K562 (cell line): ENCODE measurements around the gene MRPL55. TPM values are rescaled to one million over a fixed set of nuclear protein-coding genes. Genes with fewer than 3 reads are reported as not detected.

Source experiments
- ATAC-seq: fragments of 200-7000 bp; cut with Tn5 transposase; 3 replicates; pipeline ENCODE4 v1.9.1; 2020; ENCODE audit warnings: moderate library complexity
- BruUV-seq: library from RNA; stranded (reverse); fragments of 400-500 nt; replicated peaks from 2 replicates; lab custom pipeline; 2021; lab: Mats Ljungman, UMichigan
- CTCF ChIA-PET: fragments of 300-600 bp; formaldehyde crosslinking; extraction: SDS; loops from one replicate; lab custom pipeline; 2021; ENCODE audit warnings: low intra/inter-chr PET ratio; lab: Yijun Ruan, JAX
- POLR2A ChIA-PET: fragments of 300-600, 350-650 bp; sonication (Branson Sonifier 250); formaldehyde crosslinking; extraction: SDS; loops from one replicate; lab custom pipeline; 2021; ENCODE audit warnings: antibody characterized with exemption, inconsistent platforms; lab: Yijun Ruan, JAX
- DNase-seq, 4 experiments: peaks; one replicate each; pipeline versions ENCODE4 v3.0.0 to v3.0.0-alpha.2; 2011 to 2018; ENCODE audit warnings: low spot score in 3 of 4, mixed read lengths in 3 of 4; ENCODE audit errors: extremely low read depth in 1 of 4
- FAIRE-seq: peaks from 2 replicates; lab custom pipeline; 2011; peaks lifted over from hg19 to GRCh38; lab: Jason Lieb, UNC
- H2AFZ ChIP-seq: 2 replicates; pipeline ENCODE4 v1.6.0; 2011; ENCODE audit warnings: low read depth, low read length, control low read depth, inconsistent platforms
- H3K27ac ChIP-seq: fragments of 200-600 bp; 3 replicates; pipeline ENCODE4 v1.8.0; 2011; ENCODE audit warnings: low read depth, mild to moderate bottlenecking, control low read depth, inconsistent platforms, low read length, moderate library complexity, mixed read lengths; ENCODE audit errors: extremely low read depth
- H3K27me3 ChIP-seq, 2 experiments: fragments of 300-600 bp in 1 of 2; 2 replicates in 1 of 2; 3 replicates in 1 of 2; pipeline versions ENCODE4 v1.6.0 to v1.8.0; 2011; ENCODE audit warnings: inconsistent platforms in 2 of 2, low read length in 2 of 2, mild to moderate bottlenecking in 1 of 2, mixed read lengths in 1 of 2, moderate library complexity in 1 of 2; ENCODE audit not compliant: control insufficient read depth in 2 of 2, insufficient read depth in 2 of 2
- H3K36me3 ChIP-seq: fragments of 300-600 bp; 3 replicates; pipeline ENCODE4 v1.8.0; 2011; ENCODE audit warnings: mild to moderate bottlenecking, low read length, inconsistent platforms; ENCODE audit not compliant: control insufficient read depth, insufficient read depth
- H3K4me1 ChIP-seq, 2 experiments: fragments of 200-600 bp in 1 of 2; replicated peaks in 1 of 2; 2 replicates in 1 of 2; 3 replicates in 1 of 2; pipeline versions ENCODE4 v1.5.1 to v1.8.0; 2011; ENCODE audit warnings: inconsistent platforms in 2 of 2, low read length in 2 of 2, mild to moderate bottlenecking in 1 of 2, mixed read lengths in 1 of 2, moderate library complexity in 1 of 2; ENCODE audit not compliant: control insufficient read depth in 2 of 2, insufficient read depth in 2 of 2
- H3K4me2 ChIP-seq: 2 replicates; pipeline ENCODE4 v1.6.1; 2011; ENCODE audit warnings: low read length, control low read depth, inconsistent platforms, mixed read lengths; ENCODE audit not compliant: insufficient read depth
- H3K4me3 ChIP-seq: fragments of 200-600 bp; sonication (generic), shearing (Covaris generic); 2 replicates; pipeline ENCODE4 v1.5.1; 2016; ENCODE audit warnings: control low read depth, inconsistent platforms
- H3K79me2 ChIP-seq: fragments of 200-600 bp; 3 replicates; pipeline ENCODE4 v1.8.0; 2011; ENCODE audit warnings: low read length, inconsistent platforms; ENCODE audit not compliant: control insufficient read depth, insufficient read depth
- H3K9ac ChIP-seq, 2 experiments: 2 replicates each; pipeline versions ENCODE4 v1.6.0 to v1.6.1; 2011; ENCODE audit warnings: low read depth in 2 of 2, low read length in 2 of 2, control low read depth in 1 of 2, inconsistent platforms in 1 of 2, mild to moderate bottlenecking in 1 of 2, mixed read lengths in 1 of 2; ENCODE audit not compliant: insufficient read depth in 1 of 2
- H3K9me1 ChIP-seq: one replicate; pipeline ENCODE4 v1.6.0; 2011; ENCODE audit warnings: inconsistent platforms, mild to moderate bottlenecking, low read length, moderate library complexity; ENCODE audit not compliant: control insufficient read depth, insufficient read depth
- H3K9me3 ChIP-seq: replicated peaks from 2 replicates; pipeline ENCODE4 v1.5.1; 2011; ENCODE audit warnings: low read depth, low read length, inconsistent platforms; ENCODE audit not compliant: control insufficient read depth, insufficient read depth
- H4K20me1 ChIP-seq: replicated peaks from 2 replicates; pipeline ENCODE4 v1.6.1; 2011; ENCODE audit warnings: low read length, inconsistent platforms, mixed read lengths; ENCODE audit not compliant: control insufficient read depth, insufficient read depth
- CEBPB ChIP-seq: fragments of 450-650 bp; IDR thresholded peaks from 2 replicates; pipeline ENCODE4 v1.6.1; 2016; ENCODE audit warnings: missing genetic modification characterization, missing compliant biosample characterization
- CEBPG ChIP-seq, 3 experiments: fragments of 200-800 bp in 1 of 3; sonication (Bioruptor generic) in 1 of 3; sonication (generic) in 1 of 3; formaldehyde crosslinking in 1 of 3; IDR thresholded peaks in 2 of 3; conservative IDR thresholded peaks in 1 of 3; 2 replicates each; pipeline versions ENCODE4 v1.6.1 to v1.8.0; 2016 to 2022; ENCODE audit warnings: missing compliant biosample characterization in 2 of 3, missing genetic modification characterization in 2 of 3, mild to moderate bottlenecking in 1 of 3, missing genetic modification reagents in 1 of 3
- HLTF ChIP-seq: fragments of 450-650 bp; IDR thresholded peaks from 2 replicates; pipeline ENCODE4 v1.6.1; 2016
- HNRNPH1 ChIP-seq: fragments of 200-400 bp; formaldehyde crosslinking; optimal IDR thresholded peaks from 2 replicates; pipeline ENCODE3; 2017; ENCODE audit warnings: low read depth, mild to moderate bottlenecking, low read length, moderate library complexity
- MECOM ChIP-seq: fragments of 250-450 bp; sonication (Bioruptor Pico); IDR thresholded peaks from 2 replicates; pipeline ENCODE4 v1.8.0; 2022; ENCODE audit warnings: inconsistent platforms
- MTA3 ChIP-seq: fragments of 450-650 bp; formaldehyde crosslinking; IDR thresholded peaks from 2 replicates; pipeline ENCODE4 v1.6.1; 2017; ENCODE audit warnings: mild to moderate bottlenecking, borderline replicate concordance
- NCOA1 ChIP-seq: fragments of 450-650 bp; IDR thresholded peaks from 2 replicates; pipeline ENCODE4 v1.6.1; 2016; ENCODE audit warnings: low read depth
- NR2C1 ChIP-seq, 2 experiments: fragments of 450-650 bp; IDR thresholded peaks; 2 replicates each; pipeline ENCODE4 v1.6.1; 2017; ENCODE audit warnings: mild to moderate bottlenecking in 2 of 2, antibody characterized with exemption in 1 of 2, inconsistent platforms in 1 of 2, missing compliant biosample characterization in 1 of 2, missing genetic modification characterization in 1 of 2
- NR2C2 ChIP-seq, 2 experiments: fragments of 200-800 bp in 1 of 2; sonication (Bioruptor generic) in 1 of 2; sonication (generic) in 1 of 2; formaldehyde crosslinking in 1 of 2; IDR thresholded peaks; 2 replicates each; pipeline versions ENCODE4 v1.6.1 to v1.8.0; 2016 to 2022; ENCODE audit warnings: mild to moderate bottlenecking in 1 of 2, missing compliant biosample characterization in 1 of 2, missing genetic modification characterization in 1 of 2, missing genetic modification reagents in 1 of 2
- PHF21A ChIP-seq: fragments of 450-650 bp; IDR thresholded peaks from 2 replicates; pipeline ENCODE4 v1.6.1; 2017; ENCODE audit warnings: low read depth, borderline replicate concordance
- RBM14 ChIP-seq: fragments of 200-400 bp; formaldehyde crosslinking; IDR thresholded peaks from 2 replicates; pipeline ENCODE4 v1.6.1; 2018; ENCODE audit warnings: low read depth, mild to moderate bottlenecking, low read length, moderate library complexity, borderline replicate concordance; ENCODE audit not compliant: insufficient read depth
- SOX6 ChIP-seq: fragments of 450-650 bp; IDR thresholded peaks from 2 replicates; pipeline ENCODE4 v1.6.1; 2014; ENCODE audit warnings: mild to moderate bottlenecking
- TOE1 ChIP-seq, 2 experiments: fragments of 450-650 bp in 1 of 2; sonication (generic) in 1 of 2; formaldehyde crosslinking in 1 of 2; IDR thresholded peaks; 2 replicates each; pipeline versions ENCODE4 v1.7.1 to v1.8.0; 2016 to 2022; ENCODE audit warnings: borderline replicate concordance in 2 of 2, mild to moderate bottlenecking in 2 of 2, antibody characterized with exemption in 1 of 2, inconsistent platforms in 1 of 2, low read depth in 1 of 2, missing genetic modification reagents in 1 of 2, moderate library complexity in 1 of 2
- YY1 ChIP-seq, 3 experiments: IDR thresholded peaks; 2 replicates each; pipeline ENCODE4 v1.6.1; 2011; ENCODE audit warnings: low read length in 2 of 3, mild to moderate bottlenecking in 2 of 3, moderate library complexity in 2 of 3, borderline replicate concordance in 1 of 3, control low read depth in 1 of 3, low read depth in 1 of 3; ENCODE audit not compliant: insufficient read depth in 3 of 3, insufficient replicate concordance in 2 of 3, control insufficient read depth in 1 of 3, insufficient read length in 1 of 3; ENCODE audit errors: extremely low read depth in 1 of 3
- ZNF239 ChIP-seq: fragments of 250-450 bp; sonication (Bioruptor Pico); IDR thresholded peaks from 2 replicates; pipeline ENCODE4 v1.4.0; 2020; ENCODE audit warnings: mild to moderate bottlenecking
- ZNF24 ChIP-seq: fragments of 450-650 bp; IDR thresholded peaks from 2 replicates; pipeline ENCODE4 v1.6.1; 2016
- ZNF444 ChIP-seq: fragments of 250-450 bp; sonication (Bioruptor Pico); IDR thresholded peaks from 2 replicates; pipeline ENCODE4 v1.4.0; 2020; ENCODE audit warnings: mild to moderate bottlenecking, moderate library complexity
- ZNF507 ChIP-seq: conservative IDR thresholded peaks from 2 replicates; pipeline ENCODE4 v1.6.1; 2017; ENCODE audit warnings: missing genetic modification characterization, missing compliant biosample characterization
- ZNF561 ChIP-seq: fragments of 450-650 bp; formaldehyde crosslinking; conservative IDR thresholded peaks from 2 replicates; pipeline ENCODE4 v1.4.0; 2020; ENCODE audit warnings: mild to moderate bottlenecking, moderate library complexity
- WGBS: fragments of 100-300 bp; shearing (Covaris generic); methylation state at CpG from one replicate; pipeline ENCODE4 v1.1.6; 2016; ENCODE audit warnings: low coverage, mixed read lengths; ENCODE audit not compliant: insufficient coverage; ENCODE audit errors: missing lambda C conversion rate; 5-methylcytosine and 5-hydroxymethylcytosine counted together
- in situ Hi-C: fragments of 300-500 bp; cut with MboI; formaldehyde crosslinking; loops from 4 replicates; pipeline ENCODE4 v1.15.0; 2018; ENCODE audit warnings: inconsistent platforms, mixed read lengths
- intact Hi-C: fragments of 100-400 bp; cut with micrococcal nuclease; formaldehyde crosslinking; loops from 2 replicates; pipeline ENCODE4 v1.14.2; 2022
- polyA plus RNA-seq, 8 experiments: library from polyadenylated mRNA; depleted of rRNA in 4 of 8; stranded (reverse) in 5 of 8; unstranded in 3 of 8; fragments of >200 nt; fragmentation: Nextera tagmentation in 2 of 8; fragmentation: Illumina TruSeq in 1 of 8; extraction: Ambion mirVana in 2 of 8; extraction: Trizol in 1 of 8; gene quantifications; 2 replicates each; pipeline versions ENCODE4 v1.2.1 to v1.2.3, GENCODE V29; 2011 to 2014; ENCODE audit warnings: inconsistent platforms in 1 of 8, missing spikeins in 1 of 8
- total RNA-seq, 7 experiments: library from RNA; depleted of rRNA in 6 of 7; stranded (reverse); fragments of >200 nt in 6 of 7; fragmentation: Illumina TruSeq in 2 of 7; extraction: Trizol in 2 of 7; gene quantifications; 2 replicates each; pipeline versions ENCODE4 v1.2.1 to v1.2.3, GENCODE V29; 2011 to 2021; ENCODE audit warnings: low replicate concordance in 1 of 7
- TF ChIP-seq, protein P1 (sequence below), 2 experiments: fragments of 450-650 bp; IDR thresholded peaks; 2 replicates each; pipeline ENCODE4 v1.6.1; 2016

Gene MRPL55
- total and polyA plus RNA-seq, 9 of the 15 experiments (the other 6 are each of a cell fraction or from before 2014, with no cell fraction given): 34.9 to 228 (median 81.0) TPM

DNA sequence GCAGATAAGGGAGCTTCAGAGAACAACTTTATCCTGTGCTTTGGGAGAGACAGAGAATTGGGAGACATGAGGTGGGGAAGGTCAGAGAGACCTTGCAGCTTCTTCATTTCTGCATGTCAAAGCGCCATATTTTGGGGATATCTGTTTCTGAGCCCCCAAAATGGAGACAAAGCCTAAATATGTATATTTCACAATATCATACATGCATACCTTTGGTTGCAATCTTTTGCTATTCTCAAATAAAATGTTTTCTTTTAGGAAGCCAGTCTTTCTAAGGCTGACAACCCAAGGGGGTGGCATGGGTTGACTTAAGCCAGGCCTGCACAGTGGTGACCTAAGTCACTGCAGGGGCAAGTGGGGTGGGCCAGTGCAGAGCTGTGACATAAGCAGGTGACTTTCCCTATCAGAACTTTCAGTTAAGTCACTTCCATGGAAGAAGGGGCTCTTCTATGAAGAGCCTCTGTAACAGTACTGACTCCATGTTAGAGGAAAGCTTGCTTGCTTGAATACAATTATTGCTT, 13.9 kb upstream of the MRPL55 start:
- H3K36me3 ChIP-seq: no peaks in the 10 kb centered on the region
- no peak overlapping the region for H3K4me3 ChIP-seq
- WGBS: 17% methylated on average over 1 of the region's 1 CpG
- H3K9ac ChIP-seq: no peak overlapping the region
- peak; percentile 78 for ATAC-seq
- no peaks in the 10 kb centered on the region for H3K79me2 ChIP-seq
- H3K9me1 ChIP-seq: no peaks in the 10 kb centered on the region
- peaks cover 0 to 3% of the 10 kb centered on the region in 2 experiments; a peak in 2 of 5 replicates for H3K4me1 ChIP-seq
- no peak overlapping the region for H2AFZ ChIP-seq
- H3K27ac ChIP-seq: no peak overlapping the region
- no peak for FAIRE-seq
- no peaks in the 10 kb centered on the region for H3K27me3 ChIP-seq
- H4K20me1 ChIP-seq: no peaks in the 10 kb centered on the region
- no TSS peak for BruUV-seq
- intact Hi-C loops (no loop called here), in situ Hi-C loops (no loop called here)
- ChIA-PET POLR2A (interaction anchor here (1.0 to 2.3 kb wide), 5 partner anchors 8 to 17 kb away, joined by 3 to 10 read pairs (median 3); partner anchors contain the start of gene GUK1), CTCF (no interaction called here)
- H3K4me2 ChIP-seq: no peak overlapping the region
- H3K9me3 ChIP-seq: no peaks in the 10 kb centered on the region
- DNase-seq: peak in 2 of 4 experiments; percentile 33 to 35
- TF ChIP-seq YY1 (IDR thresholded peaks at IDR 0.05; ENCODE audit: borderline replicate concordance in 1 of 3, control insufficient read depth in 1 of 3, extremely low read depth in 1 of 3, insufficient read depth in 3 of 3, insufficient read length in 1 of 3, insufficient replicate concordance in 2 of 3, low read depth in 1 of 3, low read length in 2 of 3): no peak
- TF ChIP-seq, protein P1, sequence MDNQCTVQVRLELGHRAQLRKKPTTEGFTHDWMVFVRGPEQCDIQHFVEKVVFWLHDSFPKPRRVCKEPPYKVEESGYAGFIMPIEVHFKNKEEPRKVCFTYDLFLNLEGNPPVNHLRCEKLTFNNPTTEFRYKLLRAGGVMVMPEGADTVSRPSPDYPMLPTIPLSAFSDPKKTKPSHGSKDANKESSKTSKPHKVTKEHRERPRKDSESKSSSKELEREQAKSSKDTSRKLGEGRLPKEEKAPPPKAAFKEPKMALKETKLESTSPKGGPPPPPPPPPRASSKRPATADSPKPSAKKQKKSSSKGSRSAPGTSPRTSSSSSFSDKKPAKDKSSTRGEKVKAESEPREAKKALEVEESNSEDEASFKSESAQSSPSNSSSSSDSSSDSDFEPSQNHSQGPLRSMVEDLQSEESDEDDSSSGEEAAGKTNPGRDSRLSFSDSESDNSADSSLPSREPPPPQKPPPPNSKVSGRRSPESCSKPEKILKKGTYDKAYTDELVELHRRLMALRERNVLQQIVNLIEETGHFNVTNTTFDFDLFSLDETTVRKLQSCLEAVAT (IDR thresholded peaks at IDR 0.05): no peak
- no peak for TF ChIP-seq ZNF507 (tag)
- no peak for TF ChIP-seq NCOA1
- TF ChIP-seq PHF21A: no peak
- no peak for TF ChIP-seq SOX6
- TF ChIP-seq NR2C2 (CRISPR knock-in tag; IDR thresholded peaks at IDR 0.05): no peak
- peak; percentile 51; the same call in 1 of the 2 replicates for TF ChIP-seq NR2C2 (tag; IDR thresholded peaks at IDR 0.05)
- no peak for TF ChIP-seq RBM14
- TF ChIP-seq NR2C1 (IDR thresholded peaks at IDR 0.05): no peak
- 0 out of 2 replicates have a peak, but pooled peaks have one; percentile 26 for TF ChIP-seq NR2C1 (tag; IDR thresholded peaks at IDR 0.05)
- TF ChIP-seq MECOM: no peak
- no peak for TF ChIP-seq HNRNPH1
- no peak for TF ChIP-seq ZNF444 (CRISPR knock-in tag)
- no peak for TF ChIP-seq ZNF239 (CRISPR knock-in tag)
- peak; percentile 75 for TF ChIP-seq CEBPB (tag)
- no peak for TF ChIP-seq ZNF24
- TF ChIP-seq TOE1 (IDR thresholded peaks at IDR 0.05; ENCODE audit: borderline replicate concordance): no peak
- TF ChIP-seq TOE1 (CRISPR knock-in tag; IDR thresholded peaks at IDR 0.05; ENCODE audit: borderline replicate concordance, low read depth): no peak
- no peak for TF ChIP-seq MTA3
- no peak for TF ChIP-seq ZNF561 (CRISPR knock-in tag)
- no peak for TF ChIP-seq CEBPG (CRISPR knock-in tag; IDR thresholded peaks at IDR 0.05)
- peak in 1 of 2 experiments; percentile 27; a peak in 1 of 4 replicates for TF ChIP-seq CEBPG (tag; conservative IDR thresholded peaks at IDR 0.05 in 1 of 2, IDR thresholded peaks at IDR 0.05 in 1 of 2)
- TF ChIP-seq HLTF: no peak
